H1 (cell line): ENCODE measurements around the gene FZD8. TPM values are rescaled to one million over a fixed set of nuclear protein-coding genes. Genes with fewer than 3 reads are reported as not detected.
A peak's percentile ranks its signal among the peaks of the same experiment; 100 is the strongest.

Source experiments
- CTCF ChIA-PET: fragments of 300-600 bp; sonication (Branson Sonifier 250); formaldehyde crosslinking; loops from one replicate; lab custom pipeline; 2021; ENCODE audit not compliant: partially characterized antibody; lab: Charles Lee
- POLR2A ChIA-PET: fragments of 300-600 bp; sonication (Branson Sonifier 250); formaldehyde crosslinking; loops from one replicate; lab custom pipeline; 2021; ENCODE audit warnings: inconsistent platforms; ENCODE audit not compliant: partially characterized antibody; lab: Charles Lee
- DNase-seq, 2 experiments: peaks; one replicate each; pipeline versions ENCODE4 v3.0.0 to v3.0.0-alpha.2; 2010 to 2022; ENCODE audit warnings: low spot score in 2 of 2, low read depth in 1 of 2, mixed read lengths in 1 of 2
- FAIRE-seq: peaks from 2 replicates; lab custom pipeline; 2011; peaks lifted over from hg19 to GRCh38; lab: Jason Lieb, UNC
- H2AFZ ChIP-seq: 2 replicates; pipeline ENCODE4 v1.8.1; 2012; ENCODE audit warnings: low read length, inconsistent platforms
- H2AK5ac ChIP-seq: 2 replicates; pipeline ENCODE4 v1.6.1; 2013; ENCODE audit warnings: low read depth, low read length
- H2BK120ac ChIP-seq: replicated peaks from 2 replicates; pipeline ENCODE3; 2013; ENCODE audit warnings: low read depth, low read length, inconsistent platforms
- H2BK12ac ChIP-seq: 2 replicates; pipeline ENCODE4 v1.6.1; 2013; ENCODE audit warnings: low read depth, low read length
- H2BK15ac ChIP-seq: 2 replicates; pipeline ENCODE4 v1.6.1; 2013; ENCODE audit warnings: low read length
- H2BK20ac ChIP-seq: 2 replicates; pipeline ENCODE4 v1.6.1; 2013; ENCODE audit warnings: low read length
- H2BK5ac ChIP-seq: 2 replicates; pipeline ENCODE4 v1.6.1; 2013; ENCODE audit warnings: low read depth, low read length
- H3K14ac ChIP-seq: 2 replicates; pipeline ENCODE4 v1.6.1; 2013; ENCODE audit warnings: inconsistent platforms; ENCODE audit not compliant: insufficient read length
- H3K18ac ChIP-seq: 2 replicates; pipeline ENCODE4 v1.6.1; 2013; ENCODE audit warnings: low read length; ENCODE audit errors: extremely low read depth
- H3K23ac ChIP-seq: 2 replicates; pipeline ENCODE4 v1.6.1; 2013; ENCODE audit warnings: inconsistent platforms; ENCODE audit not compliant: insufficient read length
- H3K23me2 ChIP-seq: 2 replicates; pipeline ENCODE4 v1.6.1; 2013; ENCODE audit warnings: low read depth, low read length
- H3K27ac ChIP-seq: 2 replicates; pipeline ENCODE4 v1.6.1; 2011; ENCODE audit warnings: low read depth, low read length, inconsistent platforms
- H3K27me3 ChIP-seq, 4 experiments: replicated peaks in 1 of 4; 1 replicate in 1 of 4; 2 replicates in 3 of 4; pipeline versions ENCODE4 v1.6.1 to v1.8.1; 2011 to 2013; ENCODE audit warnings: low read length in 3 of 4, mild to moderate bottlenecking in 3 of 4, inconsistent platforms in 2 of 4, mixed read lengths in 2 of 4, moderate library complexity in 1 of 4; ENCODE audit not compliant: control insufficient read depth in 3 of 4, insufficient read depth in 3 of 4; ENCODE audit errors: extremely low read depth in 1 of 4
- H3K36me3 ChIP-seq, 4 experiments: 2 replicates each; pipeline versions ENCODE4 v1.6.1 to v1.8.1; 2011 to 2013; ENCODE audit warnings: mild to moderate bottlenecking in 4 of 4, low read length in 3 of 4, moderate library complexity in 2 of 4, control low read depth in 1 of 4, inconsistent platforms in 1 of 4; ENCODE audit not compliant: insufficient read depth in 4 of 4, control insufficient read depth in 2 of 4
- H3K4ac ChIP-seq: replicated peaks from 2 replicates; pipeline ENCODE3; 2013; ENCODE audit warnings: low read length, low read depth, mixed read lengths, inconsistent platforms; ENCODE audit not compliant: insufficient read length
- H3K4me1 ChIP-seq, 4 experiments: replicated peaks in 1 of 4; 1 replicate in 1 of 4; 2 replicates in 3 of 4; pipeline versions ENCODE4 v1.6.1 to v1.8.1; 2011 to 2013; ENCODE audit warnings: low read length in 3 of 4, inconsistent platforms in 2 of 4, mixed read lengths in 1 of 4; ENCODE audit not compliant: insufficient read depth in 4 of 4, control insufficient read depth in 3 of 4
- H3K4me2 ChIP-seq, 2 experiments: 2 replicates each; pipeline versions ENCODE4 v1.6.1 to v1.8.1; 2011 to 2013; ENCODE audit warnings: low read depth in 2 of 2, low read length in 2 of 2, control low read depth in 1 of 2, inconsistent platforms in 1 of 2, mild to moderate bottlenecking in 1 of 2; ENCODE audit not compliant: insufficient read depth in 1 of 2
- H3K4me3 ChIP-seq, 4 experiments: fragments of 200-600, 300-600 bp in 1 of 4; sonication (generic), shearing (Covaris generic), sonication (Bioruptor Twin) in 1 of 4; 2 replicates each; pipeline versions ENCODE4 v1.5.1 to v1.8.1; 2011 to 2016; ENCODE audit warnings: low read length in 4 of 4, low read depth in 3 of 4, control low read depth in 2 of 4, inconsistent platforms in 2 of 4, mild to moderate bottlenecking in 2 of 4, mixed read lengths in 1 of 4, moderate library complexity in 1 of 4; ENCODE audit not compliant: insufficient read depth in 2 of 4; ENCODE audit errors: extremely low read depth in 1 of 4
- H3K56ac ChIP-seq: replicated peaks from 2 replicates; pipeline ENCODE3; 2013; ENCODE audit warnings: low read depth, mild to moderate bottlenecking, mixed read lengths, low read length, inconsistent platforms; ENCODE audit not compliant: insufficient read length
- H3K79me1 ChIP-seq: 2 replicates; pipeline ENCODE4 v1.6.1; 2013; ENCODE audit warnings: low read depth, low read length, control low read depth
- H3K79me2 ChIP-seq, 2 experiments: 2 replicates each; pipeline versions ENCODE4 v1.6.1 to v1.8.1; 2012 to 2013; ENCODE audit warnings: low read length in 2 of 2, mild to moderate bottlenecking in 2 of 2, inconsistent platforms in 1 of 2; ENCODE audit not compliant: insufficient read depth in 2 of 2, control insufficient read depth in 1 of 2
- H3K9ac ChIP-seq, 4 experiments: replicated peaks in 1 of 4; 1 replicate in 1 of 4; 2 replicates in 3 of 4; pipeline versions ENCODE4 v1.6.1 to v1.8.1; 2011 to 2013; ENCODE audit warnings: low read depth in 3 of 4, low read length in 3 of 4, control low read depth in 2 of 4, mild to moderate bottlenecking in 2 of 4, moderate library complexity in 2 of 4, inconsistent platforms in 1 of 4; ENCODE audit errors: extremely low read depth in 1 of 4
- H3K9me3 ChIP-seq, 2 experiments: 2 replicates each; pipeline versions ENCODE4 v1.6.1 to v1.8.1; 2012 to 2013; ENCODE audit warnings: mild to moderate bottlenecking in 2 of 2, moderate library complexity in 2 of 2, control low read depth in 1 of 2, inconsistent platforms in 1 of 2, low read depth in 1 of 2, low read length in 1 of 2, mixed read lengths in 1 of 2; ENCODE audit not compliant: insufficient read depth in 2 of 2
- H4K20me1 ChIP-seq, 2 experiments: replicated peaks in 1 of 2; 2 replicates each; pipeline versions ENCODE3 to v1.8.1; 2011 to 2013; ENCODE audit warnings: inconsistent platforms in 2 of 2, low read length in 2 of 2, mild to moderate bottlenecking in 1 of 2; ENCODE audit not compliant: insufficient read depth in 2 of 2, control insufficient read depth in 1 of 2
- H4K5ac ChIP-seq: 2 replicates; pipeline ENCODE4 v1.6.1; 2013; ENCODE audit warnings: low read length, low read depth, mixed read lengths, inconsistent platforms; ENCODE audit not compliant: insufficient read length
- H4K8ac ChIP-seq: 2 replicates; pipeline ENCODE4 v1.8.0; 2013; ENCODE audit warnings: mild to moderate bottlenecking, moderate library complexity, low read length, inconsistent platforms; ENCODE audit not compliant: insufficient read depth; ENCODE audit errors: extremely low read depth
- H4K91ac ChIP-seq: replicated peaks from 2 replicates; pipeline ENCODE3; 2013; ENCODE audit warnings: low read length, mixed read lengths, inconsistent platforms; ENCODE audit not compliant: insufficient read length
- CEBPB ChIP-seq: IDR thresholded peaks from 2 replicates; pipeline ENCODE4 v1.6.1; 2012; ENCODE audit warnings: low read depth, low read length
- EZH2 ChIP-seq: fragments of 200-600 bp; sonication (generic); IDR thresholded peaks from 2 replicates; pipeline ENCODE4 v1.7.1; 2012; ENCODE audit warnings: low read depth, mild to moderate bottlenecking, moderate library complexity, low read length, inconsistent platforms; ENCODE audit not compliant: severe bottlenecking
- NANOG ChIP-seq: IDR thresholded peaks from 2 replicates; pipeline ENCODE4 v1.6.1; 2011; ENCODE audit warnings: low read length, low read depth, mild to moderate bottlenecking, inconsistent platforms; ENCODE audit not compliant: insufficient read depth, poor library complexity, severe bottlenecking
- PHF8 ChIP-seq: fragments of 200-600 bp; sonication (generic); conservative IDR thresholded peaks from 2 replicates; pipeline ENCODE4 v1.7.1; 2012; ENCODE audit warnings: low read depth, mild to moderate bottlenecking, inconsistent platforms, low read length, moderate library complexity
- SP4 ChIP-seq: IDR thresholded peaks from 2 replicates; pipeline ENCODE4 v1.6.1; 2012; ENCODE audit warnings: low read length, inconsistent platforms
- TAF7 ChIP-seq: optimal IDR thresholded peaks from 2 replicates; pipeline ENCODE3; 2011; ENCODE audit warnings: low read depth, mild to moderate bottlenecking, inconsistent platforms, low read length, moderate library complexity, borderline replicate concordance
- TCF12 ChIP-seq: IDR thresholded peaks from 2 replicates; pipeline ENCODE4 v1.6.1; 2011; ENCODE audit warnings: low read depth, mild to moderate bottlenecking, low read length
- YY1 ChIP-seq: IDR thresholded peaks from 2 replicates; pipeline ENCODE4 v1.6.1; 2011; ENCODE audit warnings: low read depth, mild to moderate bottlenecking, low read length
- WGBS, 2 experiments: shearing (Covaris generic) in 1 of 2; methylation state at CpG; one replicate each; pipeline versions ENCODE4 v1.1.6 to v1.1.7; 2013 to 2015; ENCODE audit warnings: low lambda C conversion rate in 2 of 2, mixed read lengths in 2 of 2, inconsistent platforms in 1 of 2, low coverage in 1 of 2, missing lambda C conversion rate in 1 of 2; ENCODE audit not compliant: insufficient replicate concordance in 2 of 2, insufficient coverage in 1 of 2, insufficient read length in 1 of 2; ENCODE audit errors: extremely low coverage in 1 of 2, missing lambda C conversion rate in 1 of 2; 5-methylcytosine and 5-hydroxymethylcytosine counted together
- polyA plus RNA-seq, 7 experiments: library from polyadenylated mRNA; depleted of rRNA in 3 of 7; stranded (reverse) in 5 of 7; unstranded in 2 of 7; fragments of >200 nt in 5 of 7; fragments of 200-250 nt in 2 of 7; gene quantifications; 1 replicate in 5 of 7; 2 replicates in 1 of 7; 4 replicates in 1 of 7; pipeline versions ENCODE4 v1.2.1 to v1.2.3, GENCODE V29; 2011 to 2013; ENCODE audit warnings: missing spikeins in 2 of 7, mixed read lengths in 2 of 7
- total RNA-seq: library from RNA; stranded (reverse); fragmentation: NEBNext Ultra II Directional; extraction: Animal tissue kit (Norgen Biotek cat#: 25700); gene quantifications from 2 replicates; pipeline ENCODE4 v1.2.1, GENCODE V29; 2021
- TF ChIP-seq, protein P1 (sequence below): IDR thresholded peaks from 2 replicates; pipeline ENCODE4 v1.6.1; 2012; ENCODE audit warnings: inconsistent platforms
- TF ChIP-seq, protein P2 (sequence below): IDR thresholded peaks from 2 replicates; pipeline ENCODE4 v1.6.1; 2011; ENCODE audit warnings: low read length, improper control_type of control experiment

The FZD8 gene
- total and polyA plus RNA-seq, 2 of the 8 experiments (the other 6 are each of a cell fraction or from before 2014, with no cell fraction given) = 4.8 to 7.1 TPM

DNA sequence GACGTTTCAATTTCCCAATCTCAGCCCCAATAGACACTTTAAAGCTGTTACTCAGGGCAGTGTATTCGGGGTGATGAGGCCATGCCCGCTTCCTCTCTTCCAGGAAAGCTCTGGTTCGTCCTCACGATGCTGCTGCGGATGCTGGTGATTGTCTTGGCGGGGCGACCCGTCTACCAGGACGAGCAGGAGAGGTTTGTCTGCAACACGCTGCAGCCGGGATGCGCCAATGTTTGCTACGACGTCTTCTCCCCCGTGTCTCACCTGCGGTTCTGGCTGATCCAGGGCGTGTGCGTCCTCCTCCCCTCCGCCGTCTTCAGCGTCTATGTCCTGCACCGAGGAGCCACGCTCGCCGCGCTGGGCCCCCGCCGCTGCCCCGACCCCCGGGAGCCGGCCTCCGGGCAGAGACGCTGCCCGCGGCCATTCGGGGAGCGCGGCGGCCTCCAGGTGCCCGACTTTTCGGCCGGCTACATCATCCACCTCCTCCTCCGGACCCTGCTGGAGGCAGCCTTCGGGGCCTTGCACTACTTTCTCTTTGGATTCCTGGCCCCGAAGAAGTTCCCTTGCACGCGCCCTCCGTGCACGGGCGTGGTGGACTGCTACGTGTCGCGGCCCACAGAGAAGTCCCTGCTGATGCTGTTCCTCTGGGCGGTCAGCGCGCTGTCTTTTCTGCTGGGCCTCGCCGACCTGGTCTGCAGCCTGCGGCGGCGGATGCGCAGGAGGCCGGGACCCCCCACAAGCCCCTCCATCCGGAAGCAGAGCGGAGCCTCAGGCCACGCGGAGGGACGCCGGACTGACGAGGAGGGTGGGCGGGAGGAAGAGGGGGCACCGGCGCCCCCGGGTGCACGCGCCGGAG is 34.4 kb downstream of the FZD8 start:
- no peak overlapping the region for H3K9ac ChIP-seq

More for the DNA sequence above, 34.4 kb downstream of the FZD8 start:
- Histone ChIP-seq H3K18ac (no peak overlapping the region), H2BK120ac (no peak overlapping the region), H3K27me3 (no peaks in the 10 kb centered on the region; a peak in 1 of 7 replicates), H3K23me2 (no peaks in the 10 kb centered on the region), H2BK5ac (no peak overlapping the region), H3K79me1 (no peaks in the 10 kb centered on the region), H3K56ac (no peak overlapping the region), H3K9me3 (peaks cover 4 to 8% of the 10 kb centered on the region in 2 experiments), H3K23ac (no peak overlapping the region), H2BK20ac (no peak overlapping the region), H2AFZ (peak overlapping the region; percentile 76; the same call in 1 of the 2 replicates), H2AK5ac (no peak overlapping the region), H2BK15ac (no peak overlapping the region), H4K91ac (no peak overlapping the region), H3K14ac (no peak overlapping the region), H3K4me1 (no peaks in the 10 kb centered on the region), H3K79me2 (no peaks in the 10 kb centered on the region), H4K5ac (no peak overlapping the region), H3K4me3 (peak overlapping the region in 1 of 4 experiments; percentile 15; a peak in 1 of 8 replicates), H3K4ac (no peak overlapping the region), H2BK12ac (peak overlapping the region; percentile 68; the same call in 1 of the 2 replicates), H3K4me2 (peak overlapping the region in 1 of 2 experiments; percentile 49; a peak in 1 of 4 replicates)
- 91% methylated on average over 33 of the region's 78 CpGs; no CpG with 5 or more reads in 1 of the 2 experiments for WGBS, 2 experiments
- FAIRE-seq (no peak), DNase-seq (no peak)
- POLR2A ChIA-PET = no interaction called here
- CTCF ChIA-PET = no interaction called here
- TF ChIP-seq PHF8 (no peak), TCF12 (no peak), TAF7 (no peak), SP4 (no peak), YY1 (no peak), NANOG (no peak), EZH2 (no peak), CEBPB (no peak)
- TF ChIP-seq, protein P1, sequence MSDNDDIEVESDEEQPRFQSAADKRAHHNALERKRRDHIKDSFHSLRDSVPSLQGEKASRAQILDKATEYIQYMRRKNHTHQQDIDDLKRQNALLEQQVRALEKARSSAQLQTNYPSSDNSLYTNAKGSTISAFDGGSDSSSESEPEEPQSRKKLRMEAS = no peak
- TF ChIP-seq, protein P2, sequence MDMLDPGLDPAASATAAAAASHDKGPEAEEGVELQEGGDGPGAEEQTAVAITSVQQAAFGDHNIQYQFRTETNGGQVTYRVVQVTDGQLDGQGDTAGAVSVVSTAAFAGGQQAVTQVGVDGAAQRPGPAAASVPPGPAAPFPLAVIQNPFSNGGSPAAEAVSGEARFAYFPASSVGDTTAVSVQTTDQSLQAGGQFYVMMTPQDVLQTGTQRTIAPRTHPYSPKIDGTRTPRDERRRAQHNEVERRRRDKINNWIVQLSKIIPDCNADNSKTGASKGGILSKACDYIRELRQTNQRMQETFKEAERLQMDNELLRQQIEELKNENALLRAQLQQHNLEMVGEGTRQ = no peak
- TF ChIP-seq, all 59 proteins: peak for 0
- Histone ChIP-seq H4K20me1 (no peaks in the 10 kb centered on the region), H4K8ac (peak overlapping the region; percentile 89), H3K27ac (no peak overlapping the region), H3K36me3 (no peaks in the 10 kb centered on the region)
